Mesothelial cell of epicardium (in vitro differentiated cells): ENCODE data around the gene MAT1A. TPM values are rescaled to one million over a fixed set of nuclear protein-coding genes. Genes with fewer than 3 reads are reported as not detected.

Source experiments
- DNase-seq, 2 experiments: peaks; one replicate each; pipeline ENCODE4 v3.0.0; 2021; ENCODE audit warnings: low spot score in 2 of 2; ENCODE audit not compliant: unreplicated experiment in 2 of 2
- H3K27ac Mint-ChIP-seq: 2 replicates; pipeline ENCODE4 v1.8.0; 2021; ENCODE audit warnings: mixed read lengths
- H3K27me3 Mint-ChIP-seq: 2 replicates; pipeline ENCODE4 v1.8.0; 2021; ENCODE audit warnings: low read depth, mixed read lengths
- H3K36me3 Mint-ChIP-seq: 2 replicates; pipeline ENCODE4 v1.8.0; 2021; ENCODE audit warnings: mixed read lengths
- H3K4me1 Mint-ChIP-seq: 2 replicates; pipeline ENCODE4 v1.8.0; 2021; ENCODE audit warnings: mixed read lengths
- H3K4me3 Mint-ChIP-seq: 2 replicates; pipeline ENCODE4 v1.8.0; 2021; ENCODE audit warnings: mild to moderate bottlenecking, moderate library complexity, mixed read lengths
- H3K9me3 Mint-ChIP-seq: 2 replicates; pipeline ENCODE4 v1.8.0; 2021; ENCODE audit warnings: mixed read lengths
- total RNA-seq: library from RNA; stranded (reverse); gene quantifications from 3 replicates; pipeline ENCODE4 v1.2.1, GENCODE V29; 2021
- TF ChIP-seq, protein P1 (sequence below): fragments of 200-600 bp; sonication (generic); IDR thresholded peaks from one replicate; pipeline ENCODE4 v1.5.0; 2021; ENCODE audit warnings: antibody characterized with exemption; ENCODE audit not compliant: unreplicated experiment

The MAT1A gene
- total RNA-seq, 1 donor from 2014 or later = 0.22 TPM

DNA sequence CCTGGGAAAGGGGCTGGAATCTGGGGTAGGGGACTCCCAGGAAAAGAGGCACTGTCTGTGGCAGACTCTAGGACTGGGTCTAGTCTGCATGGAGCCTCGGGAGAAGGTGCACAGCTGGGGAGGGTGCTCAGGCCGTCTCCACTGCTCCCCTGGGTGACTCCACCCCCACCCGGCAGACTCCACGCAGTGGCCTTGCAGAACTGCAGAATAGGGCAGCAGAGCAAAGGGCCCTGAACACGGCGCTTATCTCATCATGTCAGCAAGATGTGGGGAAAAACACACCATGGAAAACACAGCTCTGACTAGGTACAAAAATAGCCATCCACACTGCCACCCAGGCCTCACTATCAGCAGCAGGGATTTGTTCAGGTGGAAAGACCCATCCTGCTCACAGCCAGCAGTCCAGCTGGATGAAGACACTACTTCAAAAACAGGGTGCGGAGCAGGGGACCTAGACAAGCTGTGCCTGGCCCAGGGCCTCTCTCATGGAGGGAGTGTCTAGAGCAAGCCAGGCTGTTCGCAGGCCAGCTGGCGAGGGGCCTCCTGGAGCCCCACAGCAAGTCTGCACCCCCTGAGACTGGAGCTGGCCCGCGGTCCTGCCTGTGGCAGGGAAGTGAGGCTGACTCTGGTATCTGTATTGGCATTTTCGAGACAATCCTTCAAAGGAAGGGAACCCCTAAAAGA, 11.7 kb downstream of the MAT1A start:
- Mint-ChIP-seq H3K9me3 (no peaks in the 10 kb centered on the region), H3K27me3 (no peaks in the 10 kb centered on the region), H3K36me3 (no peaks in the 10 kb centered on the region), H3K27ac (no peak overlapping the region), H3K4me1 (no peaks in the 10 kb centered on the region), H3K4me3 (no peak overlapping the region)
- TF ChIP-seq, protein P1, sequence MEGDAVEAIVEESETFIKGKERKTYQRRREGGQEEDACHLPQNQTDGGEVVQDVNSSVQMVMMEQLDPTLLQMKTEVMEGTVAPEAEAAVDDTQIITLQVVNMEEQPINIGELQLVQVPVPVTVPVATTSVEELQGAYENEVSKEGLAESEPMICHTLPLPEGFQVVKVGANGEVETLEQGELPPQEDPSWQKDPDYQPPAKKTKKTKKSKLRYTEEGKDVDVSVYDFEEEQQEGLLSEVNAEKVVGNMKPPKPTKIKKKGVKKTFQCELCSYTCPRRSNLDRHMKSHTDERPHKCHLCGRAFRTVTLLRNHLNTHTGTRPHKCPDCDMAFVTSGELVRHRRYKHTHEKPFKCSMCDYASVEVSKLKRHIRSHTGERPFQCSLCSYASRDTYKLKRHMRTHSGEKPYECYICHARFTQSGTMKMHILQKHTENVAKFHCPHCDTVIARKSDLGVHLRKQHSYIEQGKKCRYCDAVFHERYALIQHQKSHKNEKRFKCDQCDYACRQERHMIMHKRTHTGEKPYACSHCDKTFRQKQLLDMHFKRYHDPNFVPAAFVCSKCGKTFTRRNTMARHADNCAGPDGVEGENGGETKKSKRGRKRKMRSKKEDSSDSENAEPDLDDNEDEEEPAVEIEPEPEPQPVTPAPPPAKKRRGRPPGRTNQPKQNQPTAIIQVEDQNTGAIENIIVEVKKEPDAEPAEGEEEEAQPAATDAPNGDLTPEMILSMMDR = no peak
- no peak for DNase-seq

DNA sequence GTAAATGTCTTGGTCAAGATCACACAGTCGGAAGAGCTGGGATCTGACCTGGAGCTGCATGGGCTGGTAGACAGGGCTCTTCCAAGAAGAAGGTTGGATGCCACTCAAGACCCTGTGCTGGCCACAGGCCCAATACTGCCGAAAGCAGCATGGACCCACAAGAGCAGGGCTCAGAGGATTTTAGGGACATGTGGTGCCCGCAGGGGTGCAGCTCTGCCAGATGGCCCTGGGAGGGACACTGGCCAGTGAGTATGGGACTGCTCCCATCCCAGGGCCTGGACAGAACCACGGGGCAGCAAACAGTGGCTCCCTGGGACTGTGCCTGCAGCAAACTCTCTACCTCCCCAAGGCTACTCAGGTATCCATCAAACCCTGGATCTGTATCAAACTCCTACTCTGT, 12.4 kb downstream of the MAT1A start:
- no peaks in the 10 kb centered on the region for H3K9me3 Mint-ChIP-seq
- H3K4me1 Mint-ChIP-seq = no peaks in the 10 kb centered on the region
- no peak for DNase-seq
- TF ChIP-seq, protein P1 = no peak
- H3K36me3 Mint-ChIP-seq = no peaks in the 10 kb centered on the region
- H3K4me3 Mint-ChIP-seq = no peak overlapping the region
- H3K27ac Mint-ChIP-seq = no peak overlapping the region
- H3K27me3 Mint-ChIP-seq = no peaks in the 10 kb centered on the region

DNA sequence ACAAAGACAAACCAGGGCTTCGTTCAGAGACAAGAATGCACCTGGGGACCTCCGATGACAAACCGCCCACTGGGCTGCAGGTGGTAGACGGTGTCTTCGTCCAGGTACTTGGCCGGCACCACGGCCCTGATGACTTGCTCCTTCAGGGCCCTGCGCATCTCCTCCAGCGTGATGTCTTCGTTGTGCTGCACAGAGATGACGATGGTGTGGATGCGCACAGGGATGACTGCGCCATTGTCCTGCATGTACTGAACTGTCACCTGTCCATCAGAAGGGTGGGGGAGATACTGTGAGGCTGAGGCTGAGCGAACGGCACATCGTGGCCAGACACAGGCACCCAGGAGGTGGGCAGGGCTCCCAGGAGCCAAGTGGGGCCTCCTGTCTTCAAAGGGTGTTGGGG, 13.1 kb downstream of the MAT1A start:
- Mint-ChIP-seq H3K4me1 (no peaks in the 10 kb centered on the region), H3K27me3 (no peaks in the 10 kb centered on the region), H3K4me3 (no peak overlapping the region), H3K9me3 (no peaks in the 10 kb centered on the region), H3K27ac (no peak overlapping the region), H3K36me3 (no peaks in the 10 kb centered on the region)
- DNase-seq = no peak
- TF ChIP-seq, protein P1 = no peak

DNA sequence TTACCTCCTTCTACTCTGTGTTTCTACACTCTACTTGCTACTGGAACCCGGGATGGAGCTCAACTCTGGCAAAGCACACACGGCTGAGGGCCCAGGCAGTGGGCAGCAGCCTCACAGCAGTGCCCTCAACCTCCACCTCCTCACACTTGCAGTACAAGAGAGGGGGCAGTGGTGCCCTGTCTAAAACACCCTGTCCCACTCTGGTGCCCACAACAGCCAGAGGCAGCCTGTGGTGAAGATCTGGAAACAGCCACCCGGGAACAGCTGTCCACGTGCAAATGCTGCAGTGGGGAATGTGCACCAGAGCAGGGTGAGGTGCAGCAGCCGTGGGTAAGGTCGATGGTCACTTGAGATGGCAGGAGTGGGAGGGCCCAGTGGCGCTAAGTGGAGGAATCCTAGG, 13.7 kb downstream of the MAT1A start:
- no peaks in the 10 kb centered on the region for H3K27me3 Mint-ChIP-seq
- no peaks in the 10 kb centered on the region for H3K4me1 Mint-ChIP-seq
- DNase-seq = no peak

DNA sequence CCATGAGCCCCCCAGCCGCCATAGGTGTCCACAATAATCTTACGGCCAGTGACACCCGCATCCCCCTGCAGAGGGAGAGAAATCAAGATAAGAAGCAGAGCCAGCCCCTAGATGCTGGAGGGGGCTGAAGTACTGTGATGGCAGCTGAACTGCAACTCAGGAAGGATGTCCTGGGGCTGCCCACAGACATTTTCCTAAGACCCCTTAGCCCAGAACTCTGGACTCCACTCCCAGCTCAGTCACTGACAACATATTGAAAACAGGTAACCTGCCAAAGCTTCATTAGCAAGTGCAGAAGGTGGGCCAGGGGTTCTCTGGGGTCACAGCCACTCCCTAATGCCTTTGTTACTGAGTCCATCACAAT, 14.3 kb downstream of the MAT1A start:
- no peak for DNase-seq
- Mint-ChIP-seq H3K4me3 (no peak overlapping the region), H3K27ac (no peak overlapping the region), H3K9me3 (no peaks in the 10 kb centered on the region), H3K36me3 (no peaks in the 10 kb centered on the region), H3K27me3 (no peaks in the 10 kb centered on the region), H3K4me1 (no peaks in the 10 kb centered on the region)
- TF ChIP-seq, protein P1 = no peak

More for the DNA sequence above, 13.7 kb downstream of the MAT1A start:
- no peak overlapping the region for H3K4me3 Mint-ChIP-seq
- TF ChIP-seq, protein P1 = no peak
- H3K9me3 Mint-ChIP-seq = no peaks in the 10 kb centered on the region
- H3K27ac Mint-ChIP-seq = no peak overlapping the region
- no peaks in the 10 kb centered on the region for H3K36me3 Mint-ChIP-seq
